GM12878 (cell line): Measurements from ENCODE around the gene MRPL44. TPM values are rescaled to one million over a fixed set of nuclear protein-coding genes. Genes with fewer than 3 reads are reported as not detected.
A peak's percentile ranks its signal among the peaks of the same experiment; 100 is the strongest.

Experiments
- ATAC-seq: fragments of 200-7000 bp; cut with Tn5 transposase; 3 replicates; pipeline ENCODE4 v1.9.1; 2020; ENCODE audit warnings: mild to moderate bottlenecking, moderate library complexity
- BruUV-seq: library from RNA; stranded (reverse); fragments of 400-500 nt; replicated peaks from 2 replicates; lab custom pipeline; 2021; lab: Mats Ljungman, UMichigan
- CTCF ChIA-PET: fragments of 300-600 bp; sonication (Branson Sonifier 250); formaldehyde crosslinking; extraction: SDS; loops from one replicate; lab custom pipeline; 2021; ENCODE audit warnings: inconsistent platforms; lab: Yijun Ruan, JAX
- POLR2A ChIA-PET: fragments of 350-600 bp; formaldehyde crosslinking; extraction: SDS; loops from one replicate; lab custom pipeline; 2021; ENCODE audit warnings: inconsistent platforms; lab: Charles Lee
- RAD21 ChIA-PET: fragments of 300-600 bp; sonication (Branson Sonifier 250); formaldehyde crosslinking; loops from one replicate; lab custom pipeline; 2023; ENCODE audit warnings: antibody characterized with exemption; ENCODE audit not compliant: unreplicated experiment; lab: Charles Lee
- SMC1A ChIA-PET: fragments of 300-600 bp; sonication (Branson Sonifier 250); formaldehyde crosslinking; loops from one replicate; lab custom pipeline; 2023; ENCODE audit not compliant: unreplicated experiment, uncharacterized antibody; lab: Charles Lee
- DNase-seq: peaks from one replicate; pipeline ENCODE4 v3.0.0-alpha.2; 2011; ENCODE audit warnings: low read depth, low spot score
- FAIRE-seq: peaks from 3 replicates; lab custom pipeline; 2011; peaks lifted over from hg19 to GRCh38; lab: Jason Lieb, UNC
- H2AFZ ChIP-seq: 2 replicates; pipeline ENCODE4 v1.6.0; 2011; ENCODE audit warnings: low read depth, low read length, control low read depth; ENCODE audit not compliant: control insufficient read depth
- H3K27ac ChIP-seq: 2 replicates; pipeline ENCODE4 v1.5.1; 2011; ENCODE audit warnings: control low read depth; ENCODE audit not compliant: control insufficient read depth, insufficient read depth
- H3K27me3 ChIP-seq, 2 experiments: replicated peaks in 1 of 2; 2 replicates each; pipeline versions ENCODE4 v1.6.0 to v1.6.1; 2011; ENCODE audit warnings: low read length in 1 of 2; ENCODE audit not compliant: control insufficient read depth in 2 of 2, insufficient read depth in 2 of 2
- H3K36me3 ChIP-seq, 2 experiments: 2 replicates each; pipeline ENCODE4 v1.5.1; 2011; ENCODE audit warnings: low read length in 1 of 2; ENCODE audit not compliant: control insufficient read depth in 2 of 2, insufficient read depth in 2 of 2
- H3K4me1 ChIP-seq: 2 replicates; pipeline ENCODE4 v1.6.1; 2011; ENCODE audit warnings: mild to moderate bottlenecking, low read length, moderate library complexity, mixed read lengths; ENCODE audit not compliant: control insufficient read depth, insufficient read depth
- H3K4me2 ChIP-seq: 2 replicates; pipeline ENCODE4 v1.6.0; 2011; ENCODE audit warnings: control low read depth; ENCODE audit not compliant: control insufficient read depth, insufficient read depth
- H3K4me3 ChIP-seq: fragments of 200-600 bp; sonication (generic); 2 replicates; pipeline ENCODE4 v1.5.1; 2016
- H3K79me2 ChIP-seq: 2 replicates; pipeline ENCODE4 v1.6.0; 2011; ENCODE audit warnings: low read length; ENCODE audit not compliant: control insufficient read depth, insufficient read depth
- H3K9ac ChIP-seq: 2 replicates; pipeline ENCODE4 v1.8.0; 2011; ENCODE audit warnings: low read length, control low read depth, mixed read lengths; ENCODE audit not compliant: control insufficient read depth, insufficient read depth
- H3K9me3 ChIP-seq: replicated peaks from 3 replicates; pipeline ENCODE4 v1.5.1; 2011; ENCODE audit warnings: mild to moderate bottlenecking, low read length; ENCODE audit not compliant: control insufficient read depth, insufficient read depth
- H4K20me1 ChIP-seq: 2 replicates; pipeline ENCODE4 v1.6.0; 2011; ENCODE audit not compliant: control insufficient read depth, insufficient read depth
- ATF3 ChIP-seq: IDR thresholded peaks from 2 replicates; pipeline ENCODE4 v1.6.1; 2011; ENCODE audit warnings: low read depth, mild to moderate bottlenecking, low read length, moderate library complexity, borderline replicate concordance; ENCODE audit errors: extremely low read depth
- BACH1 ChIP-seq: fragments of 450-650 bp; IDR thresholded peaks from 2 replicates; pipeline ENCODE4 v1.6.1; 2017; ENCODE audit warnings: mild to moderate bottlenecking, borderline replicate concordance
- BCL11A ChIP-seq: IDR thresholded peaks from 2 replicates; pipeline ENCODE4 v1.6.1; 2011; ENCODE audit warnings: low read depth, low read length
- CHD2 ChIP-seq: IDR thresholded peaks from 2 replicates; pipeline ENCODE4 v1.6.1; 2011; ENCODE audit warnings: low read depth, low read length, improper control_type of control experiment, borderline replicate concordance
- CREB1 ChIP-seq: IDR thresholded peaks from 2 replicates; pipeline ENCODE4 v1.6.1; 2012; ENCODE audit warnings: low read depth, mild to moderate bottlenecking, inconsistent platforms
- EED ChIP-seq: sonication (generic); IDR thresholded peaks from 2 replicates; pipeline ENCODE4 v1.6.1; 2016; ENCODE audit warnings: antibody characterized with exemption, low read depth
- EGR1 ChIP-seq, 2 experiments: IDR thresholded peaks; 1 replicate in 1 of 2; 2 replicates in 1 of 2; pipeline ENCODE4 v1.6.1; 2011 to 2012; ENCODE audit warnings: low read depth in 2 of 2, low read length in 2 of 2, borderline replicate concordance in 1 of 2, mild to moderate bottlenecking in 1 of 2, moderate library complexity in 1 of 2
- EZH2 ChIP-seq: IDR thresholded peaks from 2 replicates; pipeline ENCODE4 v1.6.1; 2012; ENCODE audit warnings: low read depth, mild to moderate bottlenecking, control low read depth, inconsistent platforms, low read length, borderline replicate concordance; ENCODE audit not compliant: control insufficient read depth
- IKZF2 ChIP-seq, 2 experiments: fragments of 450-650 bp; IDR thresholded peaks; 2 replicates each; pipeline ENCODE4 v1.6.1; 2017; ENCODE audit warnings: mild to moderate bottlenecking in 2 of 2, moderate library complexity in 2 of 2
- IRF4 ChIP-seq: IDR thresholded peaks from 2 replicates; pipeline ENCODE4 v1.6.1; 2011; ENCODE audit warnings: low read depth, low read length
- JUNB ChIP-seq: IDR thresholded peaks from 2 replicates; pipeline ENCODE4 v1.6.1; 2016; ENCODE audit warnings: antibody characterized with exemption, mild to moderate bottlenecking
- KAT2A ChIP-seq: conservative IDR thresholded peaks from 2 replicates; pipeline ENCODE4 v1.6.1; 2011; ENCODE audit warnings: low read depth, low read length; ENCODE audit not compliant: control insufficient read depth
- MTA2 ChIP-seq: fragments of 450-650 bp; IDR thresholded peaks from 2 replicates; pipeline ENCODE4 v1.6.1; 2016; ENCODE audit warnings: low read depth, mild to moderate bottlenecking, moderate library complexity
- NR2C2 ChIP-seq: IDR thresholded peaks from 2 replicates; pipeline ENCODE4 v1.6.1; 2011; ENCODE audit warnings: borderline replicate concordance, low read depth; ENCODE audit not compliant: control insufficient read depth, insufficient read length
- RAD21 ChIP-seq: IDR thresholded peaks from 2 replicates; pipeline ENCODE4 v1.6.1; 2011; ENCODE audit warnings: mild to moderate bottlenecking, low read depth, low read length, moderate library complexity; ENCODE audit not compliant: insufficient read depth
- RUNX3 ChIP-seq: IDR thresholded peaks from 2 replicates; pipeline ENCODE4 v1.6.1; 2012; ENCODE audit warnings: low read length, inconsistent platforms
- TARDBP ChIP-seq: IDR thresholded peaks from 2 replicates; pipeline ENCODE4 v1.6.1; 2016; ENCODE audit warnings: borderline replicate concordance
- ZSCAN29 ChIP-seq: fragments of 450-650 bp; IDR thresholded peaks from 2 replicates; pipeline ENCODE4 v1.6.1; 2017; ENCODE audit warnings: mild to moderate bottlenecking, moderate library complexity
- WGBS: methylation state at CpG from one replicate; pipeline ENCODE4 v1.1.6; 2016; ENCODE audit warnings: low lambda C conversion rate; ENCODE audit not compliant: insufficient replicate concordance, insufficient coverage; ENCODE audit errors: missing lambda C conversion rate; 5-methylcytosine and 5-hydroxymethylcytosine counted together
- in situ Hi-C: fragments of 300-500 bp; cut with MboI; formaldehyde crosslinking; loops from 9 replicates; pipeline ENCODE4 v1.14.3; 2018; ENCODE audit warnings: mixed read lengths
- intact Hi-C: fragments of 100-400 bp; cut with micrococcal nuclease; formaldehyde crosslinking; loops from one replicate; pipeline ENCODE4 v1.14.2; 2022; ENCODE audit not compliant: unreplicated experiment
- polyA plus RNA-seq, 11 experiments: library from polyadenylated mRNA; depleted of rRNA in 4 of 11; unstranded in 6 of 11; stranded (reverse) in 5 of 11; fragments of >200 nt; fragmentation: Nextera tagmentation in 4 of 11; fragmentation: Illumina TruSeq in 1 of 11; extraction: Ambion mirVana in 4 of 11; extraction: Trizol in 1 of 11; gene quantifications; 1 replicate in 1 of 11; 2 replicates in 10 of 11; pipeline versions ENCODE4 v1.2.1 to v1.2.3, GENCODE V29; 2011 to 2016; ENCODE audit warnings: inconsistent platforms in 2 of 11, missing spikeins in 2 of 11, low read depth in 1 of 11
- total RNA-seq, 4 experiments: library from RNA; depleted of rRNA in 3 of 4; stranded (reverse); fragments of >200 nt in 3 of 4; fragmentation: Illumina TruSeq in 1 of 4; extraction: Trizol in 1 of 4; gene quantifications; 2 replicates each; pipeline versions ENCODE4 v1.2.1 to v1.2.3, GENCODE V29; 2013 to 2021

The MRPL44 gene
- total and polyA plus RNA-seq, 10 of the 15 experiments (the other 5 are each of a cell fraction or from before 2014, with no cell fraction given): 18.3 to 44.3 (median 37.5) TPM

GRCh38 chr2:223956300-223956699 is 963 bp upstream of the MRPL44 start:
- DNase-seq: no peak
- 50% methylated on average over 4 of the region's 4 CpGs for WGBS
- H3K4me3 ChIP-seq: no peak overlapping the region
- peak overlapping the region; percentile 28; the same call in 1 of the 2 replicates for H2AFZ ChIP-seq
- no peaks in the 10 kb centered on the region for H3K27me3 ChIP-seq
- BruUV-seq: no TSS peak
- H3K4me1 ChIP-seq: peaks cover 31% of the 10 kb centered on the region
- no peaks in the 10 kb centered on the region for H4K20me1 ChIP-seq
- ChIA-PET RAD21 (no interaction called here), POLR2A (interaction anchor here (2.5 kb wide), 1 partner anchor 11 kb away, joined by 8 read pairs; the partner anchor contains the start of gene WDFY1), SMC1A (interaction anchor here (1.0 to 3.3 kb wide), 4 partner anchors 10 to 30 kb away, joined by 3 to 14 read pairs (median 7); no protein-coding TSS in a partner anchor), CTCF (interaction anchor here (0.9 to 4.8 kb wide), 4 partner anchors 11 to 59 kb away, joined by 3 to 48 read pairs (median 10); partner anchors contain the start of gene WDFY1)
- H3K4me2 ChIP-seq: peak overlapping the region; percentile 60
- FAIRE-seq: no peak
- intact Hi-C loops: loop anchor here (2.0 kb wide), 1 partner anchor 15 kb away; no protein-coding TSS in a partner anchor
- H3K9ac ChIP-seq: no peak overlapping the region; the same call in 1 of the 2 replicates
- ATAC-seq: peak; percentile 36
- peak overlapping the region; percentile 87 for H3K27ac ChIP-seq
- H3K36me3 ChIP-seq: peaks cover 0 to 11% of the 10 kb centered on the region in 2 experiments; a peak in 1 of 4 replicates
- no peaks in the 10 kb centered on the region for H3K9me3 ChIP-seq
- H3K79me2 ChIP-seq: peaks cover 40% of the 10 kb centered on the region
- TF ChIP-seq IKZF2 (IDR thresholded peaks at IDR 0.05) (peak; percentile 47 to 56), EED (0 out of 2 replicates have a peak, but pooled peaks have one; percentile 26), MTA2 (peak; percentile 56; the same call in 1 of the 2 replicates), IRF4 (0 out of 2 replicates have a peak, but pooled peaks have one; percentile 48), EZH2 (no peak), BCL11A (0 out of 2 replicates have a peak, but pooled peaks have one; percentile 41), RUNX3 (peak; percentile 84), JUNB (peak; percentile 26; the same call in 1 of the 2 replicates), CHD2 (no peak), ZSCAN29 (no peak), KAT2A (no peak), CREB1 (no peak), BACH1 (no peak), NR2C2 (no peak), EGR1 (IDR thresholded peaks at IDR 0.05; ENCODE audit: borderline replicate concordance in 1 of 2, low read depth in 2 of 2, low read length in 2 of 2) (no peak), TARDBP (no peak), RAD21 (no peak), ATF3 (no peak)
- in situ Hi-C loops: loop anchor here (10.0 kb wide), 1 partner anchor 629 kb away; the partner anchor contains the start of gene CUL3
